GM19438 (cell line): Measurements from ENCODE around the gene CFAP61.
"Not testable (repeated sequence)": the region's sequence is repeated elsewhere in the genome, so short reads cannot be mapped to it uniquely, and the experiment has no call there.

Experiments used
- ATAC-seq: cut with Tn5 transposase; IDR thresholded peaks from one replicate; pipeline ENCODE4 v1.9.1; 2021; ENCODE audit warnings: low read depth; ENCODE audit not compliant: unreplicated experiment

The CFAP61 gene

GRCh38 chr20:20089018-20089417 lies 36.7 kb downstream of the CFAP61 start:
- no peak for ATAC-seq

- ATAC-seq = no peak
These were observed 37.6 kb downstream of the CFAP61 start for GRCh38 chr20:20089939-20090338.

- ATAC-seq = no peak
These were observed 40.5 kb downstream of the CFAP61 start for GRCh38 chr20:20092827-20093226.

- no peak for ATAC-seq
These were observed 42.1 kb downstream of the CFAP61 start for GRCh38 chr20:20094410-20094809.

GRCh38 chr20:20095114-20095872 lies 43.0 kb downstream of the CFAP61 start:
- no peak for ATAC-seq

- no peak for ATAC-seq
These were observed 44.1 kb downstream of the CFAP61 start for GRCh38 chr20:20096421-20096820.

GRCh38 chr20:20100881-20101280 lies 48.5 kb downstream of the CFAP61 start:
- no peak for ATAC-seq

GRCh38 chr20:20102163-20102562 lies 49.8 kb downstream of the CFAP61 start:
- no peak for ATAC-seq

- ATAC-seq = no peak
These were observed 50.5 kb downstream of the CFAP61 start for GRCh38 chr20:20102716-20103258.

GRCh38 chr20:20103486-20103885 lies 51.2 kb downstream of the CFAP61 start:
- ATAC-seq = no peak

GRCh38 chr20:20123187-20123586 lies 70.9 kb downstream of the CFAP61 start:
- ATAC-seq = not testable (repeated sequence)

- no peak for ATAC-seq
These were observed 78.1 kb downstream of the CFAP61 start for GRCh38 chr20:20130399-20130798.

GRCh38 chr20:20134941-20135575 lies 82.7 kb downstream of the CFAP61 start:
- no peak for ATAC-seq

- ATAC-seq = no peak
These were observed 84.0 kb downstream of the CFAP61 start for GRCh38 chr20:20136313-20136712.

GRCh38 chr20:20137851-20138250 lies 85.5 kb downstream of the CFAP61 start:
- ATAC-seq = no peak

GRCh38 chr20:20138301-20139064 lies 86.2 kb downstream of the CFAP61 start:
- ATAC-seq = no peak

GRCh38 chr20:20139403-20139802 lies 87.1 kb downstream of the CFAP61 start:
- no peak for ATAC-seq

GRCh38 chr20:20143165-20143564 lies 90.8 kb downstream of the CFAP61 start:
- no peak for ATAC-seq

GRCh38 chr20:20143646-20144045 lies 91.3 kb downstream of the CFAP61 start:
- ATAC-seq = no peak

- ATAC-seq = no peak
These were observed 96.4 kb downstream of the CFAP61 start for GRCh38 chr20:20148779-20149178.

GRCh38 chr20:20150241-20150640 lies 97.9 kb downstream of the CFAP61 start:
- ATAC-seq = no peak
